Glutamatergic neuron (in vitro differentiated cells): Measurements from ENCODE around the gene COL19A1. TPM values are rescaled to one million over a fixed set of nuclear protein-coding genes. Genes with fewer than 3 reads are reported as not detected.

Source experiments
- DNase-seq: peaks from one replicate; pipeline ENCODE4 v3.0.0; 2022
- H3K27ac Mint-ChIP-seq: one replicate; pipeline ENCODE4 v1.8.0; 2020; ENCODE audit warnings: mild to moderate bottlenecking, mixed read lengths, inconsistent platforms; ENCODE audit not compliant: unreplicated experiment
- H3K27me3 Mint-ChIP-seq: one replicate; pipeline ENCODE4 v1.8.0; 2020; ENCODE audit warnings: mild to moderate bottlenecking, moderate library complexity, mixed read lengths, inconsistent platforms; ENCODE audit not compliant: unreplicated experiment
- H3K36me3 Mint-ChIP-seq: one replicate; pipeline ENCODE4 v1.8.0; 2020; ENCODE audit warnings: mild to moderate bottlenecking, mixed read lengths, inconsistent platforms; ENCODE audit not compliant: unreplicated experiment
- H3K4me1 Mint-ChIP-seq: one replicate; pipeline ENCODE4 v1.8.0; 2020; ENCODE audit warnings: mild to moderate bottlenecking, low read depth, mixed read lengths, inconsistent platforms; ENCODE audit not compliant: unreplicated experiment
- H3K4me3 Mint-ChIP-seq: one replicate; pipeline ENCODE4 v1.8.0; 2020; ENCODE audit warnings: mild to moderate bottlenecking, mixed read lengths, inconsistent platforms; ENCODE audit not compliant: unreplicated experiment
- H3K9me3 Mint-ChIP-seq: one replicate; pipeline ENCODE4 v1.8.0; 2020; ENCODE audit warnings: mild to moderate bottlenecking, moderate library complexity, mixed read lengths, inconsistent platforms; ENCODE audit not compliant: unreplicated experiment
- total RNA-seq: library from RNA; stranded (reverse); fragmentation: NEBNext Ultra II Directional; extraction: Animal tissue kit (Norgen Biotek cat#: 25700); gene quantifications from one replicate; pipeline ENCODE4 v1.2.1, GENCODE V29; 2021; ENCODE audit not compliant: unreplicated experiment
- TF ChIP-seq, protein P1 (sequence below): fragments of 200-600 bp; sonication (generic); IDR thresholded peaks from one replicate; pipeline ENCODE4 v1.5.0; 2021; ENCODE audit not compliant: partially characterized antibody, unreplicated experiment

Gene COL19A1
- total RNA-seq, 1 donor from 2014 or later: 0.78 TPM

DNA sequence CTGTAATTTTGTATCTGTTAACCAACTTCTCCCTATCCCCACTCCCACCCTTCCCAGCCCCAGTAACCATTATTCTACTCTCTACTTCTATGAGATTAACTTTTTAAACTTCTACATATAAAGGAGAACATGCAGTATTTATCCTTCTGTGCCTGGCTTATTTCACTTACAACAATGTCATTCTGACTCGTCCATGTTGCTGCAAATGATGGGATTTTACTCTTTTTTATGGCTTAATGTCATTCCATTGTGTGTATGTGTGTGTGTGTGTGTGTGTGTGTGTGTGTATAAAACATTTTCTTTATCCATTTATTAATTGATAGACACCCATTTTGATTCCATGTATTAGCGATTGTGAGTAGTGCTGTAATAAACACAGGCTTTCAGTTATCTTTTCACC, 76.1 kb downstream of the COL19A1 start:
- no peaks in the 10 kb centered on the region for H3K36me3 Mint-ChIP-seq
- H3K27ac Mint-ChIP-seq: no peak overlapping the region
- H3K27me3 Mint-ChIP-seq: no peaks in the 10 kb centered on the region
- TF ChIP-seq, protein P1, sequence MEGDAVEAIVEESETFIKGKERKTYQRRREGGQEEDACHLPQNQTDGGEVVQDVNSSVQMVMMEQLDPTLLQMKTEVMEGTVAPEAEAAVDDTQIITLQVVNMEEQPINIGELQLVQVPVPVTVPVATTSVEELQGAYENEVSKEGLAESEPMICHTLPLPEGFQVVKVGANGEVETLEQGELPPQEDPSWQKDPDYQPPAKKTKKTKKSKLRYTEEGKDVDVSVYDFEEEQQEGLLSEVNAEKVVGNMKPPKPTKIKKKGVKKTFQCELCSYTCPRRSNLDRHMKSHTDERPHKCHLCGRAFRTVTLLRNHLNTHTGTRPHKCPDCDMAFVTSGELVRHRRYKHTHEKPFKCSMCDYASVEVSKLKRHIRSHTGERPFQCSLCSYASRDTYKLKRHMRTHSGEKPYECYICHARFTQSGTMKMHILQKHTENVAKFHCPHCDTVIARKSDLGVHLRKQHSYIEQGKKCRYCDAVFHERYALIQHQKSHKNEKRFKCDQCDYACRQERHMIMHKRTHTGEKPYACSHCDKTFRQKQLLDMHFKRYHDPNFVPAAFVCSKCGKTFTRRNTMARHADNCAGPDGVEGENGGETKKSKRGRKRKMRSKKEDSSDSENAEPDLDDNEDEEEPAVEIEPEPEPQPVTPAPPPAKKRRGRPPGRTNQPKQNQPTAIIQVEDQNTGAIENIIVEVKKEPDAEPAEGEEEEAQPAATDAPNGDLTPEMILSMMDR: no peak
- H3K4me3 Mint-ChIP-seq: no peak overlapping the region
- no peak for DNase-seq
- H3K9me3 Mint-ChIP-seq: no peaks in the 10 kb centered on the region
- H3K4me1 Mint-ChIP-seq: no peaks in the 10 kb centered on the region

DNA sequence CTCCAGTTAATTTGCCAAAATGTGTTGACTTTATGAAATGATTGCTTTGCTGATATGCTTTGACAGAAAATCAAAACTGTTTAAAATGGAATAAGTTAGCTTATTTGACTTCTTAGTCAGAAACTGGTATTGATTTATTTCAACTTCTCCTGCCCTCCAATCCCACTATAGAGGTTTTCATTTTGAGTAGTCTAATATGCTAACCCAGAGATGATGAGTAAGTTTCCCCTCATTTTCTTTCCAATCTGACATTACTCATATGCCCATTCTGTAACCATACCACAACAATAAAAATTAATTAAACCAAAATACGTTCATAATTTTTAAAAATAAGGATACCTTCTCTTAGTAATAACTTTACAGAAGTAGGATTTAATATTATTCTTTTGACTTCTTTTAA, 78.8 kb downstream of the COL19A1 start:
- Mint-ChIP-seq H3K27me3 (no peaks in the 10 kb centered on the region), H3K27ac (no peak overlapping the region), H3K36me3 (no peaks in the 10 kb centered on the region), H3K4me1 (no peaks in the 10 kb centered on the region), H3K9me3 (no peaks in the 10 kb centered on the region), H3K4me3 (no peak overlapping the region)
- TF ChIP-seq, protein P1: no peak
- DNase-seq: no peak

DNA sequence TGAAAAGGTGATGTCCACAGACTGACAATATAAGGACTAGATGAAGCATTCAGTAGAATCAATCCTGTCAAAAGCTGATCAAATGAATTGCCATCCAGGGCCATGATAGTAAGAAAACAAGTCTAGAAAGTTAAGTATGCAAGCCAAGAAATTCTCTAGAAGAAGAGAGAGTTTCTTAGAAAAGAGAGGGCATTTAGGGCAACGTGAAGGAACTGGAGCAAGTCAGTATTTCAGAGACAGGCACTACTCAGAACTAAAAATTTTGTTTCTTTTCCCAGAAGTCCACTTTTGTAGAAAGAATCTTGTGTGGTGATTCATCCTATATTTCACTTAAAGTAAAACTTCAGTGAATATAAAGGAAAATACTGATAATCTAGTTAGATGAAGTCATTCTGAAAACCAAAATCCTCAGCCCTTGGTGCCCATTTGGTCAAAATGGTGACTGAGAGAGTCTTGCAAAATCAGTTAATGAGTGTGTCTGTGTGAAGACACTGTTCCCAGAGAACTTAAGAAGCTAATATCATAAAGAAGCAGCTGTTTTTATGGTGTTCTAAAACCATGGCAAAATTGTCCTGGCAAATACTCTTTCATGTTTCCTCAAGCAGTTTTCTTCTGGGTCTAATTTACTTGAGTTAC, 82.2 kb downstream of the COL19A1 start:
- no peak overlapping the region for H3K4me3 Mint-ChIP-seq
- no peak for DNase-seq
- H3K27ac Mint-ChIP-seq: no peak overlapping the region
- H3K27me3 Mint-ChIP-seq: peaks cover 2% of the 10 kb centered on the region
- H3K9me3 Mint-ChIP-seq: peaks cover 3% of the 10 kb centered on the region
- peaks cover 15% of the 10 kb centered on the region for H3K4me1 Mint-ChIP-seq
- TF ChIP-seq, protein P1: no peak
- no peaks in the 10 kb centered on the region for H3K36me3 Mint-ChIP-seq

DNA sequence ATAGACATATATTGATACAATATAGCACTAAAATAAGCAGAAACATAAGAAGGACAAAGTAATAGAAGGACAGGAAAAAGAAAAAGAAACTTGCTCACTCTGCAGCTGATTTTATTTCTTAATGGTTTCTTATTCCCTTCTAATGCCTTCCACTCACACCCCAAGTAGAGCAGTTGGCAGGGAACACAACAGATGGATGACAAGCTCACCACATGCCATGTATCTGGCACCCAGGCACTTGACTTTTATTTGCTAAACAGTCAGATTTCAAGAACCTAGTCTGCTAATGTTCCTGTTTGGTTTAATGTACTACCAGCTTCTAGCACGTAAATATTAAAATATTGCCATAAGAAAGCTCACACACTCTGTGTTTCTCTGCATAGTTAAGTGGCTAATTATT, 87.1 kb downstream of the COL19A1 start:
- TF ChIP-seq, protein P1: no peak
- Mint-ChIP-seq H3K4me1 (peaks cover 41% of the 10 kb centered on the region), H3K27me3 (peaks cover 2% of the 10 kb centered on the region), H3K4me3 (peak overlapping the region; percentile 53), H3K36me3 (no peaks in the 10 kb centered on the region), H3K27ac (peak overlapping the region; percentile 95), H3K9me3 (peaks cover 5% of the 10 kb centered on the region)
- peak; percentile 41 for DNase-seq

DNA sequence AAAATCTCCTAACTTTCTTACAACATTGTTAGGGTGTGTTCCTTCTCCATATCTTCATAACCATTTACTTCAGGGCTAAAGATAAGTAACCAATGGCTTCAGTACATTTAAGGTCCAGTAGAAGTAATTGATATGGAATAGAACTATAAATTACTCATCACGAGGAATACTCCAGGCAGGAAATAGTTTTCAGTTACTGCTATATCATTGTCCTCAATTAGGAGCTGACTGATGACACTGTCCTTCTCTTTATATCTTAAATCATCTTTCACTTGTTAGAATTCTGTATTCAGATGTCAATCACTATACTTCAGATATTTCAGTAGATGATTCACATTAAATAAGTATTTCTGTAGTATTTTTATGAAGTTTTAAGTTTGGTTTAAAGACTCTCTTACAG, 88.4 kb downstream of the COL19A1 start:
- Mint-ChIP-seq H3K4me3 (peak overlapping the region; percentile 63), H3K27me3 (peaks cover 2% of the 10 kb centered on the region), H3K27ac (peak overlapping the region; percentile 95), H3K4me1 (peaks cover 41% of the 10 kb centered on the region), H3K9me3 (peaks cover 5% of the 10 kb centered on the region), H3K36me3 (no peaks in the 10 kb centered on the region)
- TF ChIP-seq, protein P1: no peak
- DNase-seq: no peak
